HFFc6 (cell line): ENCODE results near the gene SEPTIN10. TPM values are rescaled to one million over a fixed set of nuclear protein-coding genes. Genes with fewer than 3 reads are reported as not detected.
A peak's percentile ranks its signal among the peaks of the same experiment; 100 is the strongest.

Experiments
- DNase-seq: peaks from one replicate; pipeline ENCODE4 v3.0.0-alpha.2; 2018
- H3K27ac Mint-ChIP-seq: 2 replicates; pipeline ENCODE4 v1.8.0; 2020; ENCODE audit warnings: mild to moderate bottlenecking, mixed read lengths
- H3K27me3 Mint-ChIP-seq: 2 replicates; pipeline ENCODE4 v1.8.0; 2021; ENCODE audit warnings: mild to moderate bottlenecking, moderate library complexity, mixed read lengths; ENCODE audit not compliant: insufficient read depth
- H3K36me3 Mint-ChIP-seq: 2 replicates; pipeline ENCODE4 v1.8.0; 2021; ENCODE audit warnings: low read depth, mixed read lengths
- H3K4me1 Mint-ChIP-seq: 2 replicates; pipeline ENCODE4 v1.8.0; 2020; ENCODE audit warnings: low read depth, mixed read lengths
- H3K4me3 Mint-ChIP-seq: 2 replicates; pipeline ENCODE4 v1.8.0; 2020; ENCODE audit warnings: mild to moderate bottlenecking, moderate library complexity, mixed read lengths
- H3K9me3 Mint-ChIP-seq: 2 replicates; pipeline ENCODE4 v1.8.0; 2020; ENCODE audit warnings: mild to moderate bottlenecking, mixed read lengths
- total RNA-seq, 6 experiments: library from RNA; stranded (reverse); fragmentation: NEBNext Ultra II Directional; extraction: Animal tissue kit (Norgen Biotek cat#: 25700); gene quantifications; 2 replicates in 1 of 6; 3 replicates in 5 of 6; pipeline ENCODE4 v1.2.3, GENCODE V29; 2021
- TF ChIP-seq, protein P1 (sequence below): fragments of 200-600 bp; sonication (generic); IDR thresholded peaks from 2 replicates; pipeline ENCODE4 v1.5.0; 2021; ENCODE audit warnings: antibody characterized with exemption, mild to moderate bottlenecking

Gene SEPTIN10
- total RNA-seq, 6 experiments from 2014 or later = 102 to 127 (median 114) TPM

DNA sequence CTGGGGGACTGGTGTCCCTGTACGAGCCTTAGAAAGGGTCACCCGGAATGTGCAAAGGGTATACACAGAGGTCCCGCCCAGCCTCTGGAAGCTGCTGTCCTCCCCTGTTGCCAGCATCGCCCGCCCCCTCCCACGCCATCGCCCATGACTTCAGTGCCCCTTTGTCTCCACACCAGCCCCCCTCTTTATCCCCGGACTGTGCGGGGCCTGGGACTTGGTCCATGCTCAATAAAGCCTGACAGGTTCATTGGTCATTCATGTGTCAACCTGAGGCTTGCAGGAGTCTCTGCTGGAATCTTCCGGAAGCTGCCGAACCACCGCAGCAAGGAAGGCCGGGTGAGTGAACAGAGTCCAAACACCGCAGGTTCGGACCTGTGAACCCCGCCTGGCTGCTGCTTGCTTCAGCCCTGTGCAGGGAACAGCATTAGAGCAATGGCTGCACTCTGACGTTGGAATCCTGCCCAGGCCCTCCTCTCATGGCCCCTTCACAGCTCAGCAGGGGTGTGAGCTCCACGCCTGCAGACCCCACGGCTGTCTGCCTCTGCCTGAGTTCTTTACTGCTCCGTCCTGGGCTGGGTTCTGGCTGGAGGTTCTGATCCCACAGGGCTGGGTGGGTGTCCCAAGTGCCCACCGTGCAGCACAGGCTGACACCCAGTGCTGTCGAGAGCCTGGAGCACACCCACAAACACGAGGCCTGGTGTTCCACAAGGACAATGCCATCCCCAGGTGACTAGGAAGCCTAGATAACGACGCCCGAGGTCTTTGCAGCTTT lies 96.5 kb downstream of the SEPTIN10 start:
- no peaks in the 10 kb centered on the region for H3K9me3 Mint-ChIP-seq
- no peak for DNase-seq
- H3K36me3 Mint-ChIP-seq = no peaks in the 10 kb centered on the region
- TF ChIP-seq, protein P1, sequence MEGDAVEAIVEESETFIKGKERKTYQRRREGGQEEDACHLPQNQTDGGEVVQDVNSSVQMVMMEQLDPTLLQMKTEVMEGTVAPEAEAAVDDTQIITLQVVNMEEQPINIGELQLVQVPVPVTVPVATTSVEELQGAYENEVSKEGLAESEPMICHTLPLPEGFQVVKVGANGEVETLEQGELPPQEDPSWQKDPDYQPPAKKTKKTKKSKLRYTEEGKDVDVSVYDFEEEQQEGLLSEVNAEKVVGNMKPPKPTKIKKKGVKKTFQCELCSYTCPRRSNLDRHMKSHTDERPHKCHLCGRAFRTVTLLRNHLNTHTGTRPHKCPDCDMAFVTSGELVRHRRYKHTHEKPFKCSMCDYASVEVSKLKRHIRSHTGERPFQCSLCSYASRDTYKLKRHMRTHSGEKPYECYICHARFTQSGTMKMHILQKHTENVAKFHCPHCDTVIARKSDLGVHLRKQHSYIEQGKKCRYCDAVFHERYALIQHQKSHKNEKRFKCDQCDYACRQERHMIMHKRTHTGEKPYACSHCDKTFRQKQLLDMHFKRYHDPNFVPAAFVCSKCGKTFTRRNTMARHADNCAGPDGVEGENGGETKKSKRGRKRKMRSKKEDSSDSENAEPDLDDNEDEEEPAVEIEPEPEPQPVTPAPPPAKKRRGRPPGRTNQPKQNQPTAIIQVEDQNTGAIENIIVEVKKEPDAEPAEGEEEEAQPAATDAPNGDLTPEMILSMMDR = no peak
- H3K4me3 Mint-ChIP-seq = no peak overlapping the region
- H3K27me3 Mint-ChIP-seq = peaks cover 7% of the 10 kb centered on the region; the same call in 1 of the 2 replicates
- no peak overlapping the region for H3K27ac Mint-ChIP-seq
- H3K4me1 Mint-ChIP-seq = peaks cover 10% of the 10 kb centered on the region

DNA sequence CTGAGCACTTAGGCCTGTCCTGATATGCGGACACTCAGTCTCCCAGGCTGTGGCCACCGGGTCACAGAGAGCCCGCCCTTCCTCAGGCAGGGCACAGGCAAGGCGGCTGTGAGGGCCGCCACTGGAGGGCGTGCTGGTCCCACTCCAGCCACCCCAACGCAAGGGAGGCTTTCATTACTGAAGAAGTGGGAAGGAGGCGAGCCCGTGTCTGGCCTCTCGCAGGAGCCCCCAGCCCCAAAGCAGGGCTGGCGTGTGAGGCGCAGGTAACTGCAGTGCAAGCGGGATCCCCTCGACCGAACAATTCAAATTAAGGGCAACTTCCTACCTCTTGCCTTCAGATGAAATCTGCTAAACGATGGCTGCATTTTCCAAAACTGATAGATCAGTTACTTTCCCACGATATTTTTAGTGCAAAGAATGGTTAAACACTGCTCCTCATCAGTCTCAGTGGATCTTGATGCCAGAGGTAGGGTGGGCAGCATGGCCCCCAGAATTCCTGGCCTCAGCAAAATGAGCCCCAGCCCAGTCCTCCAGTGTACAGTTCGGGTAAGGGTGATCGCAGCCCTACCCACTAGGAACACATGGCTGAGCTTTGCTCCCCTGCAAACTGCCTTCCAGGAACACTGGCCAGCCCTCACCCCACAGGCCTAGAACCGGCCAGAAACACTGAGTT lies 97.2 kb downstream of the SEPTIN10 start:
- Mint-ChIP-seq H3K4me1 (peaks cover 10% of the 10 kb centered on the region), H3K9me3 (no peaks in the 10 kb centered on the region), H3K4me3 (no peak overlapping the region), H3K27me3 (peaks cover 6% of the 10 kb centered on the region; the same call in 1 of the 2 replicates), H3K27ac (no peak overlapping the region), H3K36me3 (no peaks in the 10 kb centered on the region)
- peak; percentile 11 for DNase-seq
- TF ChIP-seq, protein P1 = peak; percentile 82

DNA sequence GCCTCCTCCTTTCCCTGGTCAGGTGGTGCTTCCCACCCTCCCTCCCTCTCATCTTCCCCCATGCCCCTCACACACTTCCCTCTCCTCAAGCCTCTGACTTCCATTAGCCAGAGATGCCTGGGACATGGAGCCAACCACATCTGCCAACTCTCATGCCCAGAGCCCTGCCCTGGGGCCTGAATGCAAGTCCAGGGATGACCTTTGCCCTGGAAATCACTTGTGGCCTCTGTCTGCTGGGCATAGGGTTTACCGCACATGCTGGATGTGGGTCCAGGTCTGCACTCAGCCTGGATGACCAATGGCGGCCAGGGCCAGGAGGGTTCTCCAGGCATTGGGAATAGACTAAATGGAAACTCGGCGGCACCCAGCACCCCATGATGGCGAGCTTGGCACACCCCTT lies 98.9 kb downstream of the SEPTIN10 start:
- no peak for DNase-seq
- H3K36me3 Mint-ChIP-seq = no peaks in the 10 kb centered on the region
- peaks cover 13% of the 10 kb centered on the region for H3K4me1 Mint-ChIP-seq
- TF ChIP-seq, protein P1 = no peak
- H3K9me3 Mint-ChIP-seq = no peaks in the 10 kb centered on the region
- H3K27ac Mint-ChIP-seq = peak overlapping the region; percentile 49; the same call in 1 of the 2 replicates
- no peak overlapping the region; the same call in 1 of the 2 replicates for H3K4me3 Mint-ChIP-seq
- peaks cover 2% of the 10 kb centered on the region; the same call in 1 of the 2 replicates for H3K27me3 Mint-ChIP-seq

DNA sequence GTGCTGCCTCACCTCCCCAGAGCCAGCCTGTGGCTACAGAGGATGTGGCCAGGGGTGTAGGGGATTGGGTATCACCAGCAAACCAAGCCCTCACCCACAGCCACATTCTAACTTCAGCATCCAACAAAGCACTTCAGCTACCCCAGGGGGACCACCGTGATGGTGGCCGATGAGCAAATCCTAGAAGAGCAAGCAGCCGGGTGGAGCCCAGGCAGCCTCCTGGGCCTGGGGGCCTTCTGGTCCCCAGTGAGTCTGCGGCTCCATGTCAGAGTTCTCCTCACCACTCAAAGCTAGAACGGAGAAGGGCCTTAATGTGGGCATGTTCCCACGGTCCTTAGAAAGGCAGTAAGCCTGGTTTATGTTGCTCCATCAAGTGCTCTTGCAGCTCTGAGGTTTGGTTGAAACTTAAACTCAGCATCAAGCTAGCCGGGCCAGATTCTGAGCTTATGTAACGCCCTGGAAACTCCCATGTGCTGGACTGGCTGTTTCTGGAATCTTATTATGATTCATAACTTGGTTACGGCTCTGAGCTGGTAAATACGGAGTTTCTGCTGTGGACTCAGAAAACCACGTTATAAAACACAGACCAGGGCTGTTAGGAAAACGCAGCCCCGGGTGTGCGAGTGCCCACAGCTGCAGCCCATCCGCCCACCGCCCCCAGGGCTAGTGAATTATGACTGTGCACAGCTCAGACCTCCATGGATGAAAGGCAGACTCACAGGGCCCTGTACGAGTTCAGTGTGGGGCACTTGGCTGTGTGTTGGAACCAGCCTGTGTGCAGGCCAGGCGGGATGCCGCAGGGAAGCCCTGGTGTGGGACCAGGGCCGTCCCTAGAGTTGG lies 99.8 kb downstream of the SEPTIN10 start:
- H3K9me3 Mint-ChIP-seq = peaks cover 6% of the 10 kb centered on the region; the same call in 1 of the 2 replicates
- no peaks in the 10 kb centered on the region for H3K36me3 Mint-ChIP-seq
- TF ChIP-seq, protein P1 = no peak
- H3K27ac Mint-ChIP-seq = peak overlapping the region; percentile 92
- H3K27me3 Mint-ChIP-seq = peaks cover 2% of the 10 kb centered on the region; the same call in 1 of the 2 replicates
- peak overlapping the region; percentile 45; the same call in 1 of the 2 replicates for H3K4me3 Mint-ChIP-seq
- peak; percentile 89 for DNase-seq
- H3K4me1 Mint-ChIP-seq = peaks cover 15% of the 10 kb centered on the region

DNA sequence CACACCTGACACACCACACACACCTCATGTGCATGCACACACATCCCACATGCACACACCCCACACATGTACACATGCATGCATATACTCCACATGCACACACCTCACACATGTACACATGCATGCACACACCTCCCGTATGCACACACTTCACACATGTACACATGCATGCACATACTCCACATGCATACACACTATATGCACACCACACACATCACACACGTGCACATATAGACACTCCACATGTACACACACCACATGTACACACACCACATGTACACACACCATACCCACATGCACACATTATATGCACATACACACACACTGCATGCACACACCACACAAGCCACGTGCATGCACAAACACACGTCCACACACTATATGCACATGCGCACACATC lies 100.5 kb downstream of the SEPTIN10 start:
- TF ChIP-seq, protein P1 = no peak
- Mint-ChIP-seq H3K27me3 (peaks cover 2% of the 10 kb centered on the region; the same call in 1 of the 2 replicates), H3K27ac (no peak overlapping the region), H3K4me1 (peaks cover 15% of the 10 kb centered on the region), H3K36me3 (no peaks in the 10 kb centered on the region), H3K4me3 (no peak overlapping the region), H3K9me3 (peaks cover 6% of the 10 kb centered on the region; the same call in 1 of the 2 replicates)
- no peak for DNase-seq
